Measurements from ENCODE around the gene PPIL6.
A peak's percentile ranks its signal among the peaks of the same experiment; 100 is the strongest.

PPIL6 gene

DNA sequence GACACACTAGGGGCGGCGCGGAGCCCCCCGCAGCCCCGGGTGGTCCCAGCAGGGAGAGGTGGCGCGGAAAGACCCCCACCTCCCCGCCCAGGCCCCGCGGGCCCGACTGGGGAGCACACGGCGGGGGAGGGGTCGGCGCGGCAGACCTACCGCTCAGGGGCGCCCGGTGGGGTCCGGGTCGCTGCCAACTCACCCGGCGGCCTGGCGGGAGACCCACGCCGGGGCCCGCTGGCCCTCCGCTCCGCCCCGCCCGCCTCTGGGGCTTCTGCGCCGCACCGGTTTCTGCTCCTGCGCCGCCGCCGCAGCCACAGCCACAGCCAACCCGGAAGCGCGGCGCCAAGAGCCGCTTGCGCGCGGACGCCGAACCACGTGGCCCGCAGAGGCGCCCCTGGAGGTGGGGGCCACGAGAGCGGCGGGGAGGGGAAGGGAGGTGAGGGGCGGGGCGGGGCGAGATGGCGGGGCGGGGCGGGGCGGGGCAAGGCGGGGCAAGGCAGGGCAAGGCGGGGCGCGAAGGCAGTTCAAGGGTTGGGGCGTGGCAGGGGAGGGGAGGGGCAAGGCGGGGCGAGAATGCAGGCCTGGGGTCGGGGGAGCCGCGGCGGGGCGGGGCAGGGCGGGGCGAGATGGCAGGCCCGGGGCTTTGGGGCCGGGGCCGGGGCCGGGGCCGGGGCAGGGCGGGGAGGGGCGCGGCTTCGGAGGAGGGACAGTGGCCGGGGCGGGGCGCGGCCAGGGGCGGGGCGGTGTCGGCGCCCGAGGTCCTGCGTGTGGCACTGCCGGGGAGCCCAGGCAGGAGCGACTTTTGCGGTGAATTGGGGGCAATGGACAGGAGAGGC is 42.7 kb upstream of the PPIL6 start, which contains the start of gene ZBTB24:
Gene ZBTB24, minus strand, starts transcription at position 315 of the 830 bp plus-strand sequence. CDS start 1,193 bp downstream, outside the sequence.
- ChIA-PET POLR2A (ENCODE audit: low non-redundant PET) (no interaction called here), CTCF (interaction anchor here (0.5 to 0.6 kb wide), 2 partner anchors 89 to 215 kb away, joined by 3 read pairs; no protein-coding TSS in a partner anchor)
- peak; percentile 86 for DNase-seq (ENCODE audit: low spot score)
- H3K27ac ChIP-seq, result peak within 1 kb of the TSS; percentile 76
- TF ChIP-seq, protein P1, sequence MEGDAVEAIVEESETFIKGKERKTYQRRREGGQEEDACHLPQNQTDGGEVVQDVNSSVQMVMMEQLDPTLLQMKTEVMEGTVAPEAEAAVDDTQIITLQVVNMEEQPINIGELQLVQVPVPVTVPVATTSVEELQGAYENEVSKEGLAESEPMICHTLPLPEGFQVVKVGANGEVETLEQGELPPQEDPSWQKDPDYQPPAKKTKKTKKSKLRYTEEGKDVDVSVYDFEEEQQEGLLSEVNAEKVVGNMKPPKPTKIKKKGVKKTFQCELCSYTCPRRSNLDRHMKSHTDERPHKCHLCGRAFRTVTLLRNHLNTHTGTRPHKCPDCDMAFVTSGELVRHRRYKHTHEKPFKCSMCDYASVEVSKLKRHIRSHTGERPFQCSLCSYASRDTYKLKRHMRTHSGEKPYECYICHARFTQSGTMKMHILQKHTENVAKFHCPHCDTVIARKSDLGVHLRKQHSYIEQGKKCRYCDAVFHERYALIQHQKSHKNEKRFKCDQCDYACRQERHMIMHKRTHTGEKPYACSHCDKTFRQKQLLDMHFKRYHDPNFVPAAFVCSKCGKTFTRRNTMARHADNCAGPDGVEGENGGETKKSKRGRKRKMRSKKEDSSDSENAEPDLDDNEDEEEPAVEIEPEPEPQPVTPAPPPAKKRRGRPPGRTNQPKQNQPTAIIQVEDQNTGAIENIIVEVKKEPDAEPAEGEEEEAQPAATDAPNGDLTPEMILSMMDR (conservative IDR thresholded peaks at IDR 0.05; ENCODE audit: low read depth), result no peak

DNA sequence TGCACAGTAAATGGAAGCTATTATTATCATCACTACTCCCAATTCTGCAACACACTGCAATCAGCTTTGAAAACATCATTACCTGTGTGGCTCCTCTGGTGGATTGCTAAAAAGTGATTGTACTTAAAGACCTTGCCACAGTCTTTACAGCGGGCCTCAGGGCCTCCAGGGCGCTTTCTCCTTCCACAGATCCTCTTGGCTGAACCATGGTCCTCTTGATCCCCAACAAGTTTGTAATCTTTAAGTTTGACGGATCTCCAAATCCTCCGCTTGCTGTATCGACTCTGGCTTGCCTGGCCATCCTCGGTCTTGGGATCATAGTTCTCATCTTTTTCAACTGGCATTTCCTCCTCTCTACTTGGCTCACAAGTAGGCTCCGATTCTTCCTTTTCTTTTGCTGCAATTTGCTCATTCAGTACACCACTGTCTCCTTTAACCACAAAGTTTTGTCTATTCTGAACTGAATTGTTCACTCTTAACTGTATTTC is 40.6 kb upstream of the PPIL6 start:
- TF ChIP-seq, protein P1 (conservative IDR thresholded peaks at IDR 0.05; ENCODE audit: low read depth), result no peak
- no peak for DNase-seq (ENCODE audit: low spot score)
- ChIA-PET POLR2A (ENCODE audit: low non-redundant PET) (no interaction called here), CTCF (no interaction called here)
- H3K27ac ChIP-seq, result no peak overlapping the region

- DNase-seq (ENCODE audit: low spot score), result no peak
- TF ChIP-seq, protein P1 (conservative IDR thresholded peaks at IDR 0.05; ENCODE audit: low read depth), result no peak
- H3K27ac ChIP-seq, result no peak overlapping the region
- ChIA-PET POLR2A (ENCODE audit: low non-redundant PET) (no interaction called here), CTCF (interaction anchor here (0.8 kb wide), 1 partner anchor 95 kb away, joined by 3 read pairs; no protein-coding TSS in a partner anchor)
Measured at GRCh38 chr6:109478841-109479624, 38.6 kb upstream of the PPIL6 start.

- ChIA-PET CTCF (no interaction called here), POLR2A (ENCODE audit: low non-redundant PET) (no interaction called here)
- TF ChIP-seq, protein P1 (conservative IDR thresholded peaks at IDR 0.05; ENCODE audit: low read depth), result no peak
- H3K27ac ChIP-seq, result no peak overlapping the region
- no peak for DNase-seq (ENCODE audit: low spot score)
Measured at GRCh38 chr6:109478222-109478805, 37.9 kb upstream of the PPIL6 start.

DNA sequence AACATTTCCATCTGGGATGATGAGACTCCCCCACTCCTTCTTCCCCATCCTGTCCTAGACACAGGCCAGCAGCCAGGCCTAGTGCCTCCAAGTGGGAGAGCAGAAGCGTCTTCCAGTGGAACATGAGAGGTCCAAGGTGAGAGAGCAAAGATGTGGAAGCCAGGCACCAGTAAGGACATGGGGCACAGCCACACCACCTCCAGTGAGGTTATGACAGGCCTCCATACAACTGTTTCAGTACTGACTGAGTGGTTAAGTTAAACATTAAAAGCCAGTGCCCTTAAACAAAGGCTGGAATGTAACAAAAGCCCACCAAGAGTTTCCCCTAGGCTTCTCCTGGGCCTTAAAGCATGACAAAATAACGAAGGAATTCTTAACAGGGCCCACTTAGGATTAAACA is 37.3 kb upstream of the PPIL6 start:
- POLR2A ChIA-PET (ENCODE audit: low non-redundant PET), result no interaction called here
- DNase-seq (ENCODE audit: low spot score), result no peak
- TF ChIP-seq, protein P1 (conservative IDR thresholded peaks at IDR 0.05; ENCODE audit: low read depth), result no peak
- CTCF ChIA-PET, result no interaction called here
- no peak overlapping the region for H3K27ac ChIP-seq

- POLR2A ChIA-PET (ENCODE audit: low non-redundant PET), result no interaction called here
- H3K27ac ChIP-seq, result no peak overlapping the region
- CTCF ChIA-PET, result interaction anchor here (0.6 kb wide), 1 partner anchor 672 kb away, joined by 8 read pairs; no protein-coding TSS in a partner anchor
Measured at GRCh38 chr6:109477184-109477583, 36.8 kb upstream of the PPIL6 start.

More at GRCh38 chr6:109477184-109477583, 36.8 kb upstream of the PPIL6 start:
- TF ChIP-seq, protein P1 (conservative IDR thresholded peaks at IDR 0.05; ENCODE audit: low read depth), result no peak
- DNase-seq (ENCODE audit: low spot score), result no peak

All from RWPE1 (cell line).